GM12864 (cell line): Measurements from ENCODE around the gene COL18A1.
"Not testable (repeated sequence)": the region's sequence is repeated elsewhere in the genome, so short reads cannot be mapped to it uniquely, and the experiment has no call there.

Experiments
- DNase-seq: peaks from one replicate; pipeline ENCODE4 v3.0.0-alpha.2; 2011; ENCODE audit warnings: low read depth
- H3K4me3 ChIP-seq: 2 replicates; pipeline ENCODE4 v1.5.1; 2011; ENCODE audit warnings: mild to moderate bottlenecking, low read depth, low read length, control low read depth
- TF ChIP-seq, protein P1 (sequence below): IDR thresholded peaks from 2 replicates; pipeline ENCODE4 v1.5.1; 2011; ENCODE audit warnings: low read depth, mild to moderate bottlenecking, moderate library complexity, low read length, control low read depth, inconsistent platforms; ENCODE audit errors: missing control alignments

Gene COL18A1

GRCh38 chr21:45364468-45365185, 40.3 kb upstream of the COL18A1 start:
- H3K4me3 ChIP-seq, result no peak overlapping the region
- TF ChIP-seq, protein P1, sequence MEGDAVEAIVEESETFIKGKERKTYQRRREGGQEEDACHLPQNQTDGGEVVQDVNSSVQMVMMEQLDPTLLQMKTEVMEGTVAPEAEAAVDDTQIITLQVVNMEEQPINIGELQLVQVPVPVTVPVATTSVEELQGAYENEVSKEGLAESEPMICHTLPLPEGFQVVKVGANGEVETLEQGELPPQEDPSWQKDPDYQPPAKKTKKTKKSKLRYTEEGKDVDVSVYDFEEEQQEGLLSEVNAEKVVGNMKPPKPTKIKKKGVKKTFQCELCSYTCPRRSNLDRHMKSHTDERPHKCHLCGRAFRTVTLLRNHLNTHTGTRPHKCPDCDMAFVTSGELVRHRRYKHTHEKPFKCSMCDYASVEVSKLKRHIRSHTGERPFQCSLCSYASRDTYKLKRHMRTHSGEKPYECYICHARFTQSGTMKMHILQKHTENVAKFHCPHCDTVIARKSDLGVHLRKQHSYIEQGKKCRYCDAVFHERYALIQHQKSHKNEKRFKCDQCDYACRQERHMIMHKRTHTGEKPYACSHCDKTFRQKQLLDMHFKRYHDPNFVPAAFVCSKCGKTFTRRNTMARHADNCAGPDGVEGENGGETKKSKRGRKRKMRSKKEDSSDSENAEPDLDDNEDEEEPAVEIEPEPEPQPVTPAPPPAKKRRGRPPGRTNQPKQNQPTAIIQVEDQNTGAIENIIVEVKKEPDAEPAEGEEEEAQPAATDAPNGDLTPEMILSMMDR, result no peak
- DNase-seq, result no peak

- TF ChIP-seq, protein P1, result no peak
- no peak for DNase-seq
- no peak overlapping the region for H3K4me3 ChIP-seq
These were observed 39.8 kb upstream of the COL18A1 start for GRCh38 chr21:45365186-45365607.

- no peak overlapping the region for H3K4me3 ChIP-seq
- TF ChIP-seq, protein P1, result no peak
- no peak for DNase-seq
These were observed 39.2 kb upstream of the COL18A1 start for GRCh38 chr21:45365608-45366241.

- no peak overlapping the region for H3K4me3 ChIP-seq
- no peak for DNase-seq
- TF ChIP-seq, protein P1, result no peak
These were observed 38.5 kb upstream of the COL18A1 start for GRCh38 chr21:45366476-45366875.

- no peak overlapping the region for H3K4me3 ChIP-seq
- TF ChIP-seq, protein P1, result no peak
- no peak for DNase-seq
These were observed 38.0 kb upstream of the COL18A1 start for GRCh38 chr21:45366931-45367401.

GRCh38 chr21:45367402-45368351, 37.3 kb upstream of the COL18A1 start:
- TF ChIP-seq, protein P1, result no peak
- DNase-seq, result no peak
- no peak overlapping the region for H3K4me3 ChIP-seq

GRCh38 chr21:45369018-45369417, 35.9 kb upstream of the COL18A1 start:
- not testable (repeated sequence) for DNase-seq, H3K4me3 ChIP-seq
